H1 (cell line): ENCODE measurements around the gene NLRP3.

ENCODE experiments used
- CHD2 ChIP-seq: IDR thresholded peaks from 2 replicates; pipeline ENCODE4 v1.6.1; 2012; ENCODE audit warnings: low read length, improper control_type of control experiment
- CREB1 ChIP-seq: IDR thresholded peaks from 2 replicates; pipeline ENCODE4 v1.6.1; 2012; ENCODE audit warnings: inconsistent platforms
- EZH2 ChIP-seq: fragments of 200-600 bp; sonication (generic); IDR thresholded peaks from 2 replicates; pipeline ENCODE4 v1.7.1; 2012; ENCODE audit warnings: low read depth, mild to moderate bottlenecking, moderate library complexity, low read length, inconsistent platforms; ENCODE audit not compliant: severe bottlenecking
- GABPA ChIP-seq: IDR thresholded peaks from 2 replicates; pipeline ENCODE4 v1.6.1; 2011; ENCODE audit warnings: mild to moderate bottlenecking, low read length, moderate library complexity, borderline replicate concordance; ENCODE audit not compliant: insufficient read depth
- HDAC2 ChIP-seq, 2 experiments: fragments of 300-600 bp in 1 of 2; sonication (generic) in 1 of 2; IDR thresholded peaks; 2 replicates each; pipeline ENCODE4 v1.6.1; 2011 to 2012; ENCODE audit warnings: low read depth in 2 of 2, low read length in 2 of 2, mild to moderate bottlenecking in 2 of 2, moderate library complexity in 2 of 2, borderline replicate concordance in 1 of 2, inconsistent platforms in 1 of 2
- MAFK ChIP-seq: IDR thresholded peaks from 2 replicates; pipeline ENCODE4 v1.6.1; 2012; ENCODE audit warnings: low read depth, mild to moderate bottlenecking, improper control_type of control experiment, low read length
- TF ChIP-seq, protein P1 (sequence below), 3 experiments: IDR thresholded peaks; 1 replicate in 2 of 3; 2 replicates in 1 of 3; pipeline versions ENCODE4 v1.5.1 to v1.6.1; 2011; ENCODE audit warnings: low read length in 3 of 3, mild to moderate bottlenecking in 3 of 3, inconsistent platforms in 2 of 3, low read depth in 1 of 3, moderate library complexity in 1 of 3; ENCODE audit not compliant: insufficient read depth in 1 of 3; ENCODE audit errors: control extremely low read depth in 1 of 3
- TF ChIP-seq, protein P2 (sequence below): IDR thresholded peaks from 2 replicates; pipeline ENCODE4 v1.6.1; 2012; ENCODE audit warnings: inconsistent platforms

DNA sequence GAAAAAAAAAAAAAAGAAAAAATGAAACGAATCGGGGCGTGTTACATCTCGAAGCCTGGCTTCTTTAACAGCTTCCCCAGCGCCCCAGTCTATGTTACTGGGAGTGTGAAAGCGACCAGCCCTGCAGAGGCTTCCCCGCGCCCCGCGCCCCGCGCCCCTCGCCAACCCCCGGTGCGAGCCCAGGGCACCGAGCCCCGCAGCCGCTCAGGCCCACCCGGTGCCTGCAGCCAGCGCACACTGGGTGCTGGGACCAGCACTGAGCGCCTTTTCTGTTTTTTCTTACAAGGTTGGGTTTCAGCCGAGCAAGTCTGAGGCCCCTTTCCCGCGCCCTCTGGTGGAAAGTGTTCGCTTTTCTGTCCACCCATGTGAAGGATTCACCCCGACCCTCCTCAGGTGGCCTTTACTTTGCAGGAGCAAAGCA lies 42.2 kb upstream of the NLRP3 start:
- TF ChIP-seq HDAC2 (IDR thresholded peaks at IDR 0.05; ENCODE audit: borderline replicate concordance in 1 of 2, low read depth in 2 of 2, low read length in 2 of 2): 0 out of 4 replicates have a peak, but pooled peaks of 1 of the 2 experiments have one; percentile 73
- TF ChIP-seq EZH2: no peak
- no peak for TF ChIP-seq GABPA
- no peak for TF ChIP-seq CHD2
- TF ChIP-seq, protein P1, sequence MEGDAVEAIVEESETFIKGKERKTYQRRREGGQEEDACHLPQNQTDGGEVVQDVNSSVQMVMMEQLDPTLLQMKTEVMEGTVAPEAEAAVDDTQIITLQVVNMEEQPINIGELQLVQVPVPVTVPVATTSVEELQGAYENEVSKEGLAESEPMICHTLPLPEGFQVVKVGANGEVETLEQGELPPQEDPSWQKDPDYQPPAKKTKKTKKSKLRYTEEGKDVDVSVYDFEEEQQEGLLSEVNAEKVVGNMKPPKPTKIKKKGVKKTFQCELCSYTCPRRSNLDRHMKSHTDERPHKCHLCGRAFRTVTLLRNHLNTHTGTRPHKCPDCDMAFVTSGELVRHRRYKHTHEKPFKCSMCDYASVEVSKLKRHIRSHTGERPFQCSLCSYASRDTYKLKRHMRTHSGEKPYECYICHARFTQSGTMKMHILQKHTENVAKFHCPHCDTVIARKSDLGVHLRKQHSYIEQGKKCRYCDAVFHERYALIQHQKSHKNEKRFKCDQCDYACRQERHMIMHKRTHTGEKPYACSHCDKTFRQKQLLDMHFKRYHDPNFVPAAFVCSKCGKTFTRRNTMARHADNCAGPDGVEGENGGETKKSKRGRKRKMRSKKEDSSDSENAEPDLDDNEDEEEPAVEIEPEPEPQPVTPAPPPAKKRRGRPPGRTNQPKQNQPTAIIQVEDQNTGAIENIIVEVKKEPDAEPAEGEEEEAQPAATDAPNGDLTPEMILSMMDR (IDR thresholded peaks at IDR 0.05; ENCODE audit: control extremely low read depth in 1 of 3, insufficient read depth in 1 of 3, low read depth in 1 of 3, low read length in 3 of 3): peak; percentile 56 to 74 (median 63)
- TF ChIP-seq MAFK: no peak
- TF ChIP-seq CREB1: no peak
- TF ChIP-seq, protein P2, sequence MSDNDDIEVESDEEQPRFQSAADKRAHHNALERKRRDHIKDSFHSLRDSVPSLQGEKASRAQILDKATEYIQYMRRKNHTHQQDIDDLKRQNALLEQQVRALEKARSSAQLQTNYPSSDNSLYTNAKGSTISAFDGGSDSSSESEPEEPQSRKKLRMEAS: no peak
